ENCODE measurements around the gene SMOC2. TPM values are rescaled to one million over a fixed set of nuclear protein-coding genes. Genes with fewer than 3 reads are reported as not detected.

The SMOC2 gene, protein sequence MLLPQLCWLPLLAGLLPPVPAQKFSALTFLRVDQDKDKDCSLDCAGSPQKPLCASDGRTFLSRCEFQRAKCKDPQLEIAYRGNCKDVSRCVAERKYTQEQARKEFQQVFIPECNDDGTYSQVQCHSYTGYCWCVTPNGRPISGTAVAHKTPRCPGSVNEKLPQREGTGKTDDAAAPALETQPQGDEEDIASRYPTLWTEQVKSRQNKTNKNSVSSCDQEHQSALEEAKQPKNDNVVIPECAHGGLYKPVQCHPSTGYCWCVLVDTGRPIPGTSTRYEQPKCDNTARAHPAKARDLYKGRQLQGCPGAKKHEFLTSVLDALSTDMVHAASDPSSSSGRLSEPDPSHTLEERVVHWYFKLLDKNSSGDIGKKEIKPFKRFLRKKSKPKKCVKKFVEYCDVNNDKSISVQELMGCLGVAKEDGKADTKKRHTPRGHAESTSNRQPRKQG
- 9.2 TPM for total RNA-seq

DNA sequence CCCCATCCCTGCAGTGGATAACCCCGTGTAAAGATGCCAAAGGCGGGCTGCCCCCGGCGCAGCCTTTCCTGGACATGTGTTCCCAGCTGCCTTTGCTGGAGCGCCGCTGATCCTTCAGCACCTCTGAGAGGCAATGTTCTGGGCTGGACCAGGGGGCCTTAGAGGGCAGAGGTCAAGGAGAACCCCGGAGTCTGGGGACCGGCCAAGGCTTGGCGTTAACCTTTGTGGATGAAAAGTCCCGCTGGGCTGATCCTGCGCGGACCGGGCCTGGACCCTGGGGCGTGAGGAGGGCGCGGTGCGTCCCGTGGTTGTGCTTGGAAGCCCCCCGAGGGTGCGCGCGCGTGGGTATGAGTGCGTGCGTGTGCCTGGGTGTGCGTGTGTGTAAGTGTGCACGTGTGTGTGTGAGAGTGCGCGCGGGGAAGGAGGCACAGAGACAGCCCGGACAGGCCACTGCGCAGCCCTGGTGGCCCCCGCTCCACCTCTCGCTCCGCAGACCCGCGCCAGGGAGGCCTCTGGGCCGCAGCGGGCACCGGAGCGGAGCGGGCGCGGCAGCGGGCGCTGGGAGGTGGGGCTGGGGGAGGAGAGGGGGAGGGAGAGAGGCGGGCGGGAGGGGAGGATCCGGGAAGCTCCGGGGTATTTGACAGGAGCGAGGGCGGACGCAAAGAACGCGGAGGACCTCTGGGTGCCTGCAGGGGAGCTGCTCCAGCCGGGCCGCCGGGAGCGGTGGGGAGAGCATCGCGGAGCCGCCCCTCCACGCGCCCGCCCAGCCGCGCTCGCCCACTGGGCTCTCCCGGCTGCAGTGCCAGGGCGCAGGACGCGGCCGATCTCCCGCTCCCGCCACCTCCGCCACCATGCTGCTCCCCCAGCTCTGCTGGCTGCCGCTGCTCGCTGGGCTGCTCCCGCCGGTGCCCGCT is at the start of gene SMOC2:
Gene SMOC2, plus strand, starts transcription at position 665 of the 914 bp plus-strand sequence. Its CDS starts 187 bp downstream, at position 852.

Other genes starting within 250 kb of the SMOC2 start
- 4.6 TPM for gene DACT2, start 121.4 kb upstream of the SMOC2 start, total RNA-seq